ENCODE measurements around the gene ELAVL3. TPM values are rescaled to one million over a fixed set of nuclear protein-coding genes. Genes with fewer than 3 reads are reported as not detected.

The ELAVL3 gene
- total and polyA plus RNA-seq, 8 donors, result 0.08 to 0.16 (median 0.15) TPM; not detected in 5

DNA sequence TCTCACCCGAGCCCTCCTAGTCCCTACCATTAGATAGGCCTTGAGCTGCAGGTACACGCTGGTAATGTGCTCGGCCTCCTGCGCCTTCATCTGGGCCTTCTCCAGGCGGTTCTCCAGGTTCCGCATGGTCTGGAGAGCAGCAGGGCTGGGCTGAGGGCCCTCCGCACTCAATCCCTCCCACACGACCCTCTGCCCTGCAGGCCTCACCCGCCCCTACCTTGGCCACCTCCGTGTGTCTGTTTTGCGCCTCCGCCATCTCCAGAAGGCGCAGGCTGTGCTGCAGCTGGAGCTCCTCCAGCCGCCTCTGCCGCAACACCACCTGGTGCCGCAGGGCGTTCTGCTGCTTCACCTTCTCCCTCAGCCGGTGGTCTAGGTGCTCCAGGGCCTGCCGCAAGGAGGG is 54.2 kb downstream of the ELAVL3 start:
- peaks cover 0 to 2% (median 0%) of the 10 kb centered on the region in 3 donors for H3K4me1 ChIP-seq
- H3K9me3 ChIP-seq, result no peaks in the 10 kb centered on the region
- ATAC-seq (no peak), DNase-seq (no peak), FAIRE-seq (no peak)
- H3K27ac ChIP-seq, result no peak overlapping the region
- H3K36me3 ChIP-seq, result no peaks in the 10 kb centered on the region
- no peaks in the 10 kb centered on the region for H3K27me3 ChIP-seq
- TF ChIP-seq CTCF (IDR thresholded peaks at IDR 0.05), result no peak
- intact Hi-C loops (cut with DNase I), result no loop called here
- WGBS, 2 donors, result 90 to 92% methylated on average over 18 to 19 of the region's 19 CpGs
- H3K4me3 ChIP-seq, result no peak overlapping the region

DNA sequence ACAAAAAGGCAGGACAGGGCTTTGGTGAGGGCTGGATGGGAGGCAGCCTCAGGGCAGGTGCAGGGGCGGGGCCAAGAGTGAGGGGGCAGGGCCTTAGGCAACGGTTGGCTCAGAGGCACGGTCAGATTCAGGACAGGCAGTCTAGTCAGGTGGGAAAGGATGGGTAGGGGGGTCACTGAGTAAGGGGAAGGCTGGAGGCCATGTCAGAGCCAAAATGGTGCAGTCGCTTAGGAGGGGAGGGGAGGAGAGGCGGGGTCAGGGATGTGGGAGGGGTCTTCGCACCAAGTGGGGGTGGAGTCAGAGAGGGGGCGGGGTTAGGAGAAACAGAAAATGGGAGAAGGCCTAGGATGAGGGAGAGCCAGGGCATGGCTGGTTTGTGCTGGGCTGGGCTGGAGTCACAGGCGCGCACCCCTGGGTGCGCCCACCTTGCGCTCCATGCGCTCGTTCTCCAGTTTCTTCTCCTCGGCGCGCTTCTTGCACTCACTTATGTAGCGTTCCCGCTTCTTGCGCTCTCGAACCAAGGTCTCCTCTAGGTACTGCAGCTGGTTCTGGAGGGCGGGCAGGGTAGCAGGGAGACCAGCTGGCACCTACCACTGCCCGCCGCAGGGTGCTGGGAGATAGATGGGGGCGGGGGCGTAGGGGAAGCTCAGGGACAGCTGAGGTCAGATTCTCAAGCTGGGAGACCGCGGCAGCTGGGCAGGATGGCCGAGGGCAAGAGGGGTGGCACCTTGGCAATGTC is 55.0 kb downstream of the ELAVL3 start:
- Histone ChIP-seq H3K27me3 (no peaks in the 10 kb centered on the region), H3K9me3 (no peaks in the 10 kb centered on the region), H3K4me3 (no peak overlapping the region), H3K4me1 (peaks cover 0 to 6% (median 0%) of the 10 kb centered on the region in 3 donors), H3K36me3 (no peaks in the 10 kb centered on the region), H3K27ac (no peak overlapping the region)
- FAIRE-seq (no peak), ATAC-seq (no peak), DNase-seq (peak in 1 of 6 donors; percentile 68)
- 87% methylated on average over 28 of the region's 28 CpGs for WGBS, 2 donors
- intact Hi-C loops (cut with DNase I), result no loop called here
- TF ChIP-seq CTCF (IDR thresholded peaks at IDR 0.05), result no peak

- no peaks in the 10 kb centered on the region for H3K36me3 ChIP-seq
- H3K9me3 ChIP-seq, result no peaks in the 10 kb centered on the region
- no peaks in the 10 kb centered on the region for H3K27me3 ChIP-seq
- ATAC-seq (no peak), FAIRE-seq (no peak), DNase-seq (peak in 2 of 6 donors; percentile 48 to 77)
- no peak overlapping the region for H3K27ac ChIP-seq
- intact Hi-C loops (cut with DNase I), result no loop called here
- H3K4me1 ChIP-seq, result peaks cover 0 to 6% (median 0%) of the 10 kb centered on the region in 3 donors
- 11 to 14% methylated on average over 18 to 22 of the region's 22 CpGs for WGBS, 2 donors
- H3K4me3 ChIP-seq, result no peak overlapping the region
- no peak for TF ChIP-seq CTCF (IDR thresholded peaks at IDR 0.05)
Observed at GRCh38 chr19:11423791-11424181, 57.1 kb downstream of the ELAVL3 start.

GRCh38 chr19:11423164-11423790 is 57.6 kb downstream of the ELAVL3 start:
- DNase-seq (peak in 2 of 6 donors; percentile 52 to 72), FAIRE-seq (no peak), ATAC-seq (no peak)
- Histone ChIP-seq H3K27me3 (no peaks in the 10 kb centered on the region), H3K36me3 (no peaks in the 10 kb centered on the region), H3K4me3 (no peak overlapping the region), H3K4me1 (peaks cover 0 to 6% (median 0%) of the 10 kb centered on the region in 3 donors), H3K9me3 (no peaks in the 10 kb centered on the region), H3K27ac (no peak overlapping the region)
- 73 to 75% methylated on average over 27 of the region's 27 CpGs for WGBS, 2 donors
- intact Hi-C loops (cut with DNase I), result no loop called here
- no peak for TF ChIP-seq CTCF (IDR thresholded peaks at IDR 0.05)
